T-helper 2 cell treated with Interferon-gamma antibody and Interleukin-4, amounts not matched to agents 5 μg/mL and 100 μg/mL, for 36 hours (primary cell): Measurements from ENCODE around the gene UGT1A5.

Experiments
- DNase-seq: peaks from one replicate; pipeline ENCODE4 v3.0.0; 2021; ENCODE audit warnings: low spot score
- H3K27ac Mint-ChIP-seq: one replicate; pipeline ENCODE4 v1.8.0; 2021; ENCODE audit warnings: mild to moderate bottlenecking, mixed read lengths
- H3K27me3 Mint-ChIP-seq: one replicate; pipeline ENCODE4 v1.8.0; 2021; ENCODE audit warnings: low read depth, mixed read lengths
- H3K36me3 Mint-ChIP-seq: one replicate; pipeline ENCODE4 v1.8.0; 2021; ENCODE audit warnings: low read depth, mixed read lengths
- H3K4me1 Mint-ChIP-seq: one replicate; pipeline ENCODE4 v1.8.0; 2021; ENCODE audit warnings: low read depth, mixed read lengths
- H3K4me3 Mint-ChIP-seq: one replicate; pipeline ENCODE4 v1.8.0; 2022; ENCODE audit warnings: mild to moderate bottlenecking, moderate library complexity, mixed read lengths
- H3K9me3 Mint-ChIP-seq: one replicate; pipeline ENCODE4 v1.8.0; 2021; ENCODE audit warnings: mixed read lengths

The UGT1A5 gene

GRCh38 chr2:233794128-233794658 is 81.5 kb downstream of the UGT1A5 start:
- H3K27me3 Mint-ChIP-seq, result no peaks in the 10 kb centered on the region
- no peak overlapping the region for H3K4me3 Mint-ChIP-seq
- no peak for DNase-seq
- H3K27ac Mint-ChIP-seq, result no peak overlapping the region
- no peaks in the 10 kb centered on the region for H3K9me3 Mint-ChIP-seq
- no peaks in the 10 kb centered on the region for H3K36me3 Mint-ChIP-seq
- H3K4me1 Mint-ChIP-seq, result no peaks in the 10 kb centered on the region

DNA sequence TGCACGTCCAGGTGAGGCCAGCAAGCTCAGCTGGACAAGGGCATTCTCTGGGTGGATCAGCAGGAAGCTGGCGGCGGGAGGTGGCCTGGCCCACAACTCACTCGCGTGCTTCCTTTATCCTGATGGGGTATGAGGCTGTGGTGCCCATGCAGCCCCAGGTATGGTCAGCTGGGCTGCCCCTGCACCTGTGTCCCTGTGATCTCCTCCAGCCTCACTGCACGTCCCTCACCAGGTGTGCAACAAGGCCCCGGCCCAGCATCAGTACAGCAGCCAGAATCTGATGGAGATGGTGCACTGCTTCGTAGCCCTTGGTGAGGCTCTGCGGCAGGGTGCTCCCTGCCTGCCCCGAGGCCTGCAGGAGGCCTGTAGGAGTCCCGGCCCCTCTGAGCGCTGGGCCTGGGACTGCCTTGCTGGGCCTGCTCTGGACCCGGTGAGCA is 83.0 kb downstream of the UGT1A5 start:
- DNase-seq, result no peak
- Mint-ChIP-seq H3K4me1 (no peaks in the 10 kb centered on the region), H3K4me3 (no peak overlapping the region)

DNA sequence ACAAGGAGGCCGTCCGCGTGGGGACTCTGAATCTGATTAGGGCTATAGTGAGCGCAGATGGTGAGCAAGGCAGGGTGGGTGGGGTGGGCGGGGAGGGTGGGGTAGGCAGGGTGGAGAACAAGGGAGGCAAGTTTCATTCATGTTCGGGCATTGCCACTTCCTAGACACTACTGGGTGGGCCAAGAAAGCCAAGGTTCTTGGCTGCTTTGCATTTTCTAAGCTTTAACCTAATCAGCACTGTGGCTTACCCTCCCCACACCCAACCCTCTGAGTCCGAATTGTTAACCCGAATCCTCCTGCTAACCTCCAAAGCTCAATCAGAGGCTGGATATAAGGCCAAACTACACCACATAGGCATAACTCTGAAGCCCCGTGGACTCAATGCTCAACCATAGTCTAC is 83.5 kb downstream of the UGT1A5 start:
- no peak overlapping the region for H3K27ac Mint-ChIP-seq
- no peaks in the 10 kb centered on the region for H3K36me3 Mint-ChIP-seq
- no peak for DNase-seq
- no peaks in the 10 kb centered on the region for H3K4me1 Mint-ChIP-seq
- no peaks in the 10 kb centered on the region for H3K27me3 Mint-ChIP-seq
- no peak overlapping the region for H3K4me3 Mint-ChIP-seq
- H3K9me3 Mint-ChIP-seq, result no peaks in the 10 kb centered on the region

More for the DNA sequence above, 83.0 kb downstream of the UGT1A5 start:
- Mint-ChIP-seq H3K36me3 (no peaks in the 10 kb centered on the region), H3K9me3 (no peaks in the 10 kb centered on the region), H3K27ac (no peak overlapping the region), H3K27me3 (no peaks in the 10 kb centered on the region)

DNA sequence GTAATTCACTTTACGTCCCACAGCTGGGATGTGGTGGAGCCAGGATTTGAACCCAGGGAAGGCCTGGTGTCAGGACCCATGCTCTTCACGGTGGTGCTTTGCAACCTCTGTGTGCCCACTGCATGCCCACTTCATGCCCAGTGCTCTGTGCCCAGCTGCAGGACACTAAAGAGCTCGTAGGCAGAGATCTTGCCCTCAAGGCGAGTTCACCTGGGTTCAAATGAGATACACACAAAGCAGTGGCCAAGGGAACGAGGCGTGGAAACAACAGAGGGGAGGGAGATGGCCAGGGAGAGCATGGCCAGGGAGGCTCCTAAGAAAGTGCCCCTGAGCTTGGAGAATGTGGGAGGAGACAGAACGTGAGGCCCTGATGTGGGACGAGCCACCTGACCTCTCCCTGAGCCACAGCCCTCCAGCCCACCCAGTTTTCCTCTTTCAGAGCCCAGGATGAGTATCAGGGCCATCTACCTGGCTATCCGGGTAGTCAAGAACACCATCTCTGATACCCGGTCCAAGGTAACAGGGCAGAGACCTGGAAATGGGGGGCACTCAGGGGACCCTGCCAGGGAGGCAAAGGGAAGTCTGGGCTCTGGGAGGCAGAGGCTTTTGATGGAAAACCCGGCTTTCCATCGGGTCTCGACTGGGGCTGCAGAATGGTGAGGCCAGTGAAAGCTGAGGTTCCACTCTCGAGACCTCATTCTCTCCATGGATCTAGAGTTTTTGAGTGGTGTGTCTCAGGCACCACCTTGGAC is 85.8 kb downstream of the UGT1A5 start:
- Mint-ChIP-seq H3K9me3 (no peaks in the 10 kb centered on the region), H3K36me3 (no peaks in the 10 kb centered on the region), H3K4me1 (no peaks in the 10 kb centered on the region), H3K4me3 (no peak overlapping the region), H3K27ac (no peak overlapping the region), H3K27me3 (no peaks in the 10 kb centered on the region)
- no peak for DNase-seq

DNA sequence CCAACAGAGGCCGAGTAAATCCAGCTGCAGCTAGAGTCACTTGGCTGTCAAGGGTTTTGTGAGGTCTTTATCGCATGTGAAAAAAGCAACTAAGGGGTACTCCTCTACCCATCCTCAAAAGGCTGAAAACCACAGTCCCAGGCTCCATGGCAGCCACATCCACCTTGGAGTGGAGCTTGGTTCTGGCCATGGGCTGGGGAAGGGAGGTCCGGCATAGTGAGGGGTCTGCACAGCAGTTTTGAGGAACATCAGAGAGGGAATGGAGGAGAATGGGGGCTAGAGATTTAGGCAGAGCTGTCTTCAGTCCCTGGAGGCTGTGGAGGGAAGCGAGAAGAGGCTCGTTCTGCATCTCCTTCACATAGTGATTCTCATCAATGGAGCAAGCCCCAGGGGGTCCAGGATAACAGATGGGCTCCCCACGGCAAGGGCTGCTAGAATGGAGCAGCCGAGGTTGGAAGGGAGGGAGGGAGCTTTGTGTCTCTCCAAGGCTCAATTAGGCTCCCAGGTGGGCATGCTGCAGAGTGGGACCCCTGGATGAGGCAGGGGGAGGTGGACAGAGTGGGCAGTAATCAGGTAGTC is 86.5 kb downstream of the UGT1A5 start:
- Mint-ChIP-seq H3K4me1 (no peaks in the 10 kb centered on the region), H3K36me3 (no peaks in the 10 kb centered on the region), H3K4me3 (no peak overlapping the region), H3K27me3 (peaks cover 1% of the 10 kb centered on the region), H3K9me3 (no peaks in the 10 kb centered on the region), H3K27ac (no peak overlapping the region)
- no peak for DNase-seq

DNA sequence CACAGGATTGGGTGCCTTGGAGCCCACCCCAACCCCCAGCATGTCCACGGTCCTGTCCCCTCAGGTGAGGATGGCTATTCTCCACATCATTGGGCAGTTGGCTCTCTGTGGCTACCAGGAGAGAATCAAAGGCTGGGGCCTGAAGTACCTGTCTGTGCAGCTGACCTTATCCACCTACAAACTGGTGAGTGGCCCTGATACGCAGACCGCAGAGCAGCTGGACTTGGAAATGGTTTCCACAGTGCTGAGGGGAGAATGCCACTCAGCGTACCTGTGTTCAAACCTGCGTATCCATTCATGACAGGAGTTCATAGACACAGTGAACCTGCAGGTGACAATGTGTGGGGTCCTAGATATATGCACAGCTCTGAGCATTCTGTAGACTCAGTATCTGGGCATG is 87.0 kb downstream of the UGT1A5 start:
- Mint-ChIP-seq H3K36me3 (no peaks in the 10 kb centered on the region), H3K27ac (no peak overlapping the region), H3K9me3 (no peaks in the 10 kb centered on the region), H3K4me1 (no peaks in the 10 kb centered on the region), H3K27me3 (peaks cover 4% of the 10 kb centered on the region), H3K4me3 (no peak overlapping the region)
- DNase-seq, result no peak

DNA sequence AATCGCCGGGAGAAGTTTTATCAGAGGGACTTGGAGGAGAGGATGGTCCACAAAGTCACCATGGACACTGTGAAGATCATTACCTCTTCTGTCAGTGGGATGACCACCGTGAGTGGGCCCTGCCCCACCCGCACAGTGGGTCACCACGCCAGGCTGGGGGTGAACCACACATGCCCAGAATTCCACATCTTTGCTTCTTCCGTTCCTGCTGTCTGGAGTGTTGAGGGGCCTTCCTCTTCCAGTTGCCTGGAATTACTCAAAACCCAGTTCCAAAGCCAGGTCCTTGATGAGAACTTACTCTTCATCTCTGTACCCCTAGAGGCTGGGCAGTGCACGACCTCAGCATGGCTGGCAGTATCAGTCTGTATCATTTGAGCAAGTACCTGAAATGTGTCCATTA is 87.5 kb downstream of the UGT1A5 start:
- H3K9me3 Mint-ChIP-seq, result no peaks in the 10 kb centered on the region
- H3K27ac Mint-ChIP-seq, result no peak overlapping the region
- no peaks in the 10 kb centered on the region for H3K36me3 Mint-ChIP-seq
- no peak for DNase-seq
- no peaks in the 10 kb centered on the region for H3K4me1 Mint-ChIP-seq
- H3K4me3 Mint-ChIP-seq, result no peak overlapping the region
- H3K27me3 Mint-ChIP-seq, result peaks cover 4% of the 10 kb centered on the region

- DNase-seq, result no peak
- no peak overlapping the region for H3K4me3 Mint-ChIP-seq
- H3K36me3 Mint-ChIP-seq, result no peaks in the 10 kb centered on the region
- no peaks in the 10 kb centered on the region for H3K9me3 Mint-ChIP-seq
- H3K27me3 Mint-ChIP-seq, result peaks cover 4% of the 10 kb centered on the region
- H3K27ac Mint-ChIP-seq, result no peak overlapping the region
- H3K4me1 Mint-ChIP-seq, result no peaks in the 10 kb centered on the region
These were observed 88.8 kb downstream of the UGT1A5 start for GRCh38 chr2:233801357-233802131.

GRCh38 chr2:233802132-233802815 is 89.6 kb downstream of the UGT1A5 start:
- Mint-ChIP-seq H3K36me3 (no peaks in the 10 kb centered on the region), H3K4me1 (no peaks in the 10 kb centered on the region), H3K27me3 (peaks cover 4% of the 10 kb centered on the region), H3K9me3 (no peaks in the 10 kb centered on the region), H3K27ac (no peak overlapping the region), H3K4me3 (no peak overlapping the region)
- no peak for DNase-seq

DNA sequence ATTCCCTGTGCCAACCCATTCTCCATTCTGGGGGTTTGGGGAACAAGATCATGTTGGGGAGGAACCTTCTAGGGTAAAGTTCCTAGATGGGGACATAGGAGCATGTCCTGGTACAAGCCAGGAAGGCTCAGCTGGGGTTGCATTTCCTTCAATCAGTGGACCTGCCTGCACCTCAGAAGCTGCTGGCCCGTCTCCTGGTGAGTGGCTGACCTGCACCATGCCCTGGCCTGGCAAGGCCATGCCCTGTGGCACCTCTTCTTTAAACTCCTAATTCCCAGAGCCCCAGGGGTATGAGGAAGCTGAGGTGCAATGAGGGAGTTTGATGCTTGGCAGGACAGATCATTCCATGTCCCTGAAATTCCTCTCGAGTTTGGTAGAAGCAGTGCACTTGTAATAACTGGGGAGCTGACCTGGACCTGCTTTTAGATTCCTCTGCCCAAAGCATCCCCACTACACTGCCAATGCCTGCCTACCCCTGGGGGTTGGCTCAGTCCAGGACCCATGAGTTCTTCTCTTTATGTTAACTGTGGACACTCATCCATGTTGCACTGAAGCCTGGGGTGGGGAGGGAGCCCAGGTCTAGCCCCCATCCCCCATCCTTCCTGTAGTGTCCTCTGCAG is 90.7 kb downstream of the UGT1A5 start:
- Mint-ChIP-seq H3K4me1 (no peaks in the 10 kb centered on the region), H3K27me3 (peaks cover 4% of the 10 kb centered on the region)

GRCh38 chr2:233803994-233804393 is 91.3 kb downstream of the UGT1A5 start:
- Mint-ChIP-seq H3K36me3 (no peaks in the 10 kb centered on the region), H3K4me3 (no peak overlapping the region)
- no peak for DNase-seq

More for the DNA sequence above, 90.7 kb downstream of the UGT1A5 start:
- no peaks in the 10 kb centered on the region for H3K36me3 Mint-ChIP-seq
- no peak overlapping the region for H3K27ac Mint-ChIP-seq
- H3K9me3 Mint-ChIP-seq, result no peaks in the 10 kb centered on the region
- H3K4me3 Mint-ChIP-seq, result no peak overlapping the region
- no peak for DNase-seq

GRCh38 chr2:233807215-233807865 is 94.6 kb downstream of the UGT1A5 start:
- Mint-ChIP-seq H3K27me3 (peaks cover 4% of the 10 kb centered on the region), H3K36me3 (no peaks in the 10 kb centered on the region), H3K4me1 (no peaks in the 10 kb centered on the region), H3K9me3 (no peaks in the 10 kb centered on the region), H3K4me3 (no peak overlapping the region), H3K27ac (no peak overlapping the region)
- no peak for DNase-seq

More at GRCh38 chr2:233803994-233804393, 91.3 kb downstream of the UGT1A5 start:
- Mint-ChIP-seq H3K9me3 (no peaks in the 10 kb centered on the region), H3K27ac (no peak overlapping the region), H3K4me1 (no peaks in the 10 kb centered on the region), H3K27me3 (peaks cover 4% of the 10 kb centered on the region)
